K562 (cell line): ENCODE results near the gene SERTAD3.

Source experiments
- CHD2 ChIP-seq: IDR thresholded peaks from 2 replicates; pipeline ENCODE4 v1.6.1; 2011; ENCODE audit warnings: low read depth, low read length
- ELF1 ChIP-seq: fragments of 200-800 bp; sonication (Bioruptor generic); IDR thresholded peaks from 2 replicates; pipeline ENCODE4 v1.6.1; 2016; ENCODE audit warnings: missing genetic modification characterization, missing compliant biosample characterization
- GMEB1 ChIP-seq: fragments of 250-450 bp; sonication (Bioruptor Pico); IDR thresholded peaks from 2 replicates; pipeline ENCODE4 v1.4.0; 2020; ENCODE audit warnings: mild to moderate bottlenecking
- IRF1 ChIP-seq: sonication (generic); formaldehyde crosslinking; IDR thresholded peaks from 2 replicates; pipeline ENCODE4 v1.8.0; 2022; ENCODE audit warnings: missing genetic modification reagents, mild to moderate bottlenecking, borderline replicate concordance
- JUN ChIP-seq, 2 experiments: sonication (generic) in 1 of 2; formaldehyde crosslinking in 1 of 2; IDR thresholded peaks; 2 replicates each; pipeline versions ENCODE4 v1.6.1 to v1.8.0; 2012 to 2022; ENCODE audit warnings: borderline replicate concordance in 2 of 2, mild to moderate bottlenecking in 2 of 2, improper control_type of control experiment in 1 of 2, low read depth in 1 of 2, low read length in 1 of 2, missing genetic modification reagents in 1 of 2
- MAX ChIP-seq: sonication (generic); formaldehyde crosslinking; IDR thresholded peaks from 2 replicates; pipeline ENCODE4 v1.9.0; 2022; ENCODE audit warnings: mild to moderate bottlenecking, missing genetic modification reagents
- MXD1 ChIP-seq: fragments of 250-450 bp; sonication (Bioruptor Pico); IDR thresholded peaks from 2 replicates; pipeline ENCODE4 v1.8.0; 2021; ENCODE audit warnings: borderline replicate concordance, mild to moderate bottlenecking, moderate library complexity; ENCODE audit not compliant: poor library complexity, severe bottlenecking
- NFXL1 ChIP-seq: fragments of 450-650 bp; formaldehyde crosslinking; IDR thresholded peaks from 2 replicates; pipeline ENCODE4 v1.4.0; 2021; ENCODE audit warnings: mild to moderate bottlenecking
- POLR2AphosphoS5 ChIP-seq: IDR thresholded peaks from 2 replicates; pipeline ENCODE4 v1.6.1; 2011; ENCODE audit warnings: mild to moderate bottlenecking, low read depth, low read length, moderate library complexity; ENCODE audit not compliant: control insufficient read depth, insufficient read depth
- REST ChIP-seq, 2 experiments: fragments of 450-650 bp; formaldehyde crosslinking in 1 of 2; IDR thresholded peaks; 2 replicates each; pipeline versions ENCODE4 v1.4.0 to v1.6.1; 2014 to 2020; ENCODE audit warnings: mild to moderate bottlenecking in 2 of 2, borderline replicate concordance in 1 of 2, low read depth in 1 of 2
- ZKSCAN1 ChIP-seq: fragments of 150-350 bp; IDR thresholded peaks from 2 replicates; pipeline ENCODE4 v1.6.1; 2016; ENCODE audit warnings: low read depth, low read length

GRCh38 chr19:40461669-40462221 lies 17.6 kb upstream of the SERTAD3 start:
- TF ChIP-seq CHD2 (no peak), IRF1 (CRISPR knock-in tag) (no peak), ZKSCAN1 (no peak), GMEB1 (CRISPR knock-in tag) (no peak), MAX (CRISPR knock-in tag) (no peak), POLR2AphosphoS5 (no peak), NFXL1 (CRISPR knock-in tag) (no peak), ELF1 (tag) (no peak), JUN (IDR thresholded peaks at IDR 0.05; ENCODE audit: borderline replicate concordance, low read depth, low read length) (no peak), JUN (CRISPR knock-in tag; IDR thresholded peaks at IDR 0.05; ENCODE audit: borderline replicate concordance) (no peak), MXD1 (CRISPR knock-in tag) (no peak), REST (IDR thresholded peaks at IDR 0.05; ENCODE audit: borderline replicate concordance) (no peak), REST (CRISPR knock-in tag; IDR thresholded peaks at IDR 0.05; ENCODE audit: low read depth) (no peak)
